ENCODE results near the gene HMX2.
"Not testable (repeated sequence)": the region's sequence is repeated elsewhere in the genome, so short reads cannot be mapped to it uniquely, and the experiment has no call there.

Gene HMX2

DNA sequence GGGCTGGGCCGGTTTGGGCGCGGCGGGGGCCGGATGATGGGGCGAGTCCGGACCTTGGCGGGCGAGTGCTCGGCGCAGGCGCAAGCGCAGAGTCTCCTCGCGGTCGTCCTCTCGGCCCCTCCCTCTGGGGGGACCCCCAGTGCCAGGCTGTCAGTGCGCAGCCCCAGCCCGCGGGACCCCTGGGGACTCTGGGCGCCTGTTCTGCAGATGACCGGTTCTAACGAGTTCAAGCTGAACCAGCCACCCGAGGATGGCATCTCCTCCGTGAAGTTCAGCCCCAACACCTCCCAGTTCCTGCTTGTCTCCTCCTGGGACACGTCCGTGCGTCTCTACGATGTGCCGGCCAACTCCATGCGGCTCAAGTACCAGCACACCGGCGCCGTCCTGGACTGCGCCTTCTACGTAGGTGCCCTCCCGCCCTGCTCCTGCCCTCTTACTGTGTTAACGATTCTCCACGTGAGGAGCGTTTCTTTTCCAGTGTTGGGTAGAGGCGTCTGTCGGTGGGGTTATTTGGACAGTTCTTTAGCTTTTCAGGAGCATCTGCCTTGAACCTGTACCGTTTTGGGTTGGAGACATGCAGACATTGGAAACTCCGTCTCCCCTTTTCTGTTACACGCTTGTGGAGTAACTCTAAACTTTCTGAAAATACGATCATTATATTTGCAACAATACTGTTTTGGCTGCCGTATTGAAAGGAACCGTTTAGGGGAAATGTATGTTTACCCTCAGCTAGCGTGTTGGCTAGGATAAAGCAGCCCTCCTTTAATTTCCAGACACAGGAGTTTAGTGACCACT, 7.0 kb downstream of the HMX2 start:
- Mint-ChIP-seq H3K4me1 (peaks cover 77% of the 10 kb centered on the region), H3K27me3 (peaks cover 25% of the 10 kb centered on the region), H3K27ac (peak overlapping the region; percentile 100), H3K4me3 (peak overlapping the region; percentile 93 to 100), H3K9me3 (no peaks in the 10 kb centered on the region)
- ATAC-seq = peak; percentile 53
- DNase-seq = peak; percentile 50 to 63

- H3K27me3 Mint-ChIP-seq = peaks cover 13% of the 10 kb centered on the region
- H3K4me3 Mint-ChIP-seq = peak overlapping the region; percentile 66 to 83
- ATAC-seq = no peak
- H3K4me1 Mint-ChIP-seq = peaks cover 80% of the 10 kb centered on the region
- peak overlapping the region; percentile 28 to 60 for H3K27ac Mint-ChIP-seq
- no peak for DNase-seq
- H3K9me3 Mint-ChIP-seq = no peaks in the 10 kb centered on the region
Observed at GRCh38 chr10:123156078-123156477, 8.1 kb downstream of the HMX2 start.

GRCh38 chr10:123157210-123157609, 9.3 kb downstream of the HMX2 start:
- peak overlapping the region; percentile 31 to 83 for H3K4me3 Mint-ChIP-seq
- peaks cover 82% of the 10 kb centered on the region for H3K4me1 Mint-ChIP-seq
- no peak for ATAC-seq
- H3K27me3 Mint-ChIP-seq = peaks cover 8% of the 10 kb centered on the region
- no peaks in the 10 kb centered on the region for H3K9me3 Mint-ChIP-seq
- peak overlapping the region; percentile 1 to 17 for H3K27ac Mint-ChIP-seq
- no peak for DNase-seq

- Mint-ChIP-seq H3K27ac (peak overlapping the region in 1 of 2 donors; percentile 49), H3K27me3 (no peaks in the 10 kb centered on the region), H3K4me3 (peak overlapping the region; percentile 29 to 83), H3K4me1 (peaks cover 67% of the 10 kb centered on the region), H3K9me3 (no peaks in the 10 kb centered on the region)
- no peak for DNase-seq
- ATAC-seq = no peak
Observed at GRCh38 chr10:123158682-123159081, 10.7 kb downstream of the HMX2 start.

DNA sequence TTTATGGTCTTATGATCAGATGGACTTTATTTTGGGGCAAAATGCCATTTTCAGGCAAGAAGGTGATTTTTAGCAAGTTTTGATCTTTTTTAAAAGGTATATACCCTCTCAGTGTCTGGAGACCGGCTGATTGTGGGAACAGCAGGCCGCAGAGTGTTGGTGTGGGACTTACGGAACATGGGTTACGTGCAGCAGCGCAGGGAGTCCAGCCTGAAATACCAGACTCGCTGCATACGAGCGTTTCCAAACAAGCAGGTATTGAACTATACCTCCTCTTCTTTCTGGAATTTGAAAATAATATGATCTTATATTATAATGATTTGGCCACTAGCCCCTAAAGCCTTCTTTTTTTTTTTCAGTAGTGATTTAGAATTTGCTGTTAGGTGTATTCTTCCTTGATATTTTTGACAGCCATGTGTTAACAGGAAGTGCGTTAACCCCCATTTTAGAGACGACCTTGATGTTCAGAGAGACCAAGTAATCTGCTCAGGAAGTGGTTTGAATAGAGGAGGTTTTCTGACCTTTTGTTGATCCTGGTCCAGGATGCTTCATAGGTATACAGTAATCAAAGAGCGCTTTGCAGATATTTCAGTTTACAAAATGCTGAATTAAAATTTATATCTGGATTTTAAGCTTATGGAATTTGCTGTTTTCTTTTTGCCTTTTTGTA, 12.5 kb downstream of the HMX2 start:
- H3K27me3 Mint-ChIP-seq = no peaks in the 10 kb centered on the region
- peak overlapping the region; percentile 66 to 83 for H3K4me3 Mint-ChIP-seq
- DNase-seq = no peak
- no peaks in the 10 kb centered on the region for H3K9me3 Mint-ChIP-seq
- peak; percentile 97 for ATAC-seq
- H3K4me1 Mint-ChIP-seq = peaks cover 66% of the 10 kb centered on the region
- H3K27ac Mint-ChIP-seq = peak overlapping the region; percentile 54 to 84

DNA sequence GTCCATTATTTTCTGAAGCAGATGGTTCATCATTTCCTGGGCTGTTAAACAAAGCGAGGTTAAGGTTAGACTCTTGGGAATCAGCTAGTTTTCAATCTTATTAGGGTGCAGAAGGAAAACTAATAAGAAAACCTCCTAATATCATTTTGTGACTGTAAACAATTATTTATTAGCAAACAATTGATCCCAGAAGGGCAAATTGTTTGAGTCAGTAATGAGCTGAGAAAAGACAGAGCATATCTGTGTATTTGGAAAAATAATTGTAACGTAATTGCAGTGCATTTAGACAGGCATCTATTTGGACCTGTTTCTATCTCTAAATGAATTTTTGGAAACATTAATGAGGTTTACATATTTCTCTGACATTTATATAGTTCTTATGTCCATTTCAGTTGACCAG, 16.4 kb downstream of the HMX2 start:
- no peak for DNase-seq
- H3K27ac Mint-ChIP-seq = no peak overlapping the region
- ATAC-seq = no peak
- H3K4me3 Mint-ChIP-seq = no peak overlapping the region
- H3K4me1 Mint-ChIP-seq = peaks cover 32% of the 10 kb centered on the region
- no peaks in the 10 kb centered on the region for H3K9me3 Mint-ChIP-seq
- no peaks in the 10 kb centered on the region for H3K27me3 Mint-ChIP-seq

DNA sequence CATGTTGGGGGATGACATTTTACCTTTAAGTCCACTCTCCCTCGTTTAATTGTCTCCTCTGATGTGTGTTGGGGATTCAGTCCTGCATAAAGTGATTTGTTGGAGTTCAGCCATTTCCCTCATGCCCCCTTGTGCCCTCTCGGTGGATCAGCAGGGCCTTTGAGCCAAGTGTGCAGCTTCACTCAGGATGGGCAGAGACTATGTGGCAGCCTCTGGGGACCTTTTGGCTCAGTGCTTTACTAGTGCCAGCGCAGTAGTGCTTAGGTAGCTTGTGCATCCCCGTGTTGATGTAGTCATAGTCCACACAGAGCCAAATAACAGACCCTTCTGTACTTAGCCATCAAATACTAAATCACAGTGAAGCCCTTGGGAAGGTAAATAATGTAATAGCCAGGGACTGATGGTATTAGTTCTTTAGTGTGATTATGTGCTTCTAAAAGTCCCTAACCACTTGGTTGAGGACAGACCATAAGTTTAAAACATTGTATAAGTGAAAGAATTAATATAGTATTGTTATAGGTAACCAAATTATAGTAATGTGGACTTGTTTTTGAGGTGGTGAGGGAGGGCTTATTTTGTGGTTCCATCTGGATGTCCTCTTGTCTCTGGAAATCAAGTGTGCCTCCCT, 17.6 kb downstream of the HMX2 start:
- H3K27me3 Mint-ChIP-seq = no peaks in the 10 kb centered on the region
- no peak for ATAC-seq
- no peak overlapping the region for H3K4me3 Mint-ChIP-seq
- peaks cover 19% of the 10 kb centered on the region for H3K4me1 Mint-ChIP-seq
- H3K27ac Mint-ChIP-seq = no peak overlapping the region
- no peak for DNase-seq
- no peaks in the 10 kb centered on the region for H3K9me3 Mint-ChIP-seq

DNA sequence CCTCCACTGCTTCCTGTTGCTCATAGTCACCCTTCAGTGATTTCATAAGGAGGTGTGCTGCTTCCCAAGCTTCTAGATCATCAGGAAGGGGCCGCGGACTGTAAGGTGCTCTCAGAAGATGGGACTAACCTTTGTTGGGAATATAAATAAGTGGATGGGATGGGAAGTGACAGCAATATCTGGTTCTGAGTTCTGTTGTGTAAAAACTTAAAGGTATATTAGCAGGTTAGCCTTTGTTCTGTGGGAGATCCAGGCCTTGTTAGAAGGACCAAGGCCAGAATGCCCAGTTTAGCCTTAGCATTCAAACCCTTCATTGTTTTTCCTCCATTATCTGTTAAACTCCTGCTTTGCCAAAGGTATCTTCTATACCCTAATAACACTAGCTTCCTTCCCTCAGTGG, 18.7 kb downstream of the HMX2 start:
- ATAC-seq = no peak
- DNase-seq = no peak
- H3K27me3 Mint-ChIP-seq = no peaks in the 10 kb centered on the region
- no peak overlapping the region for H3K27ac Mint-ChIP-seq
- no peaks in the 10 kb centered on the region for H3K9me3 Mint-ChIP-seq
- peaks cover 9% of the 10 kb centered on the region for H3K4me1 Mint-ChIP-seq
- H3K4me3 Mint-ChIP-seq = no peak overlapping the region

- Mint-ChIP-seq H3K9me3 (no peaks in the 10 kb centered on the region), H3K27ac (no peak overlapping the region), H3K27me3 (no peaks in the 10 kb centered on the region), H3K4me1 (no peaks in the 10 kb centered on the region), H3K4me3 (no peak overlapping the region)
- ATAC-seq (no peak), DNase-seq (no peak)
Observed at GRCh38 chr10:123170961-123171360, 23.0 kb downstream of the HMX2 start.

GRCh38 chr10:123171616-123172015, 23.7 kb downstream of the HMX2 start:
- H3K4me1 Mint-ChIP-seq, ATAC-seq, H3K4me3 Mint-ChIP-seq, DNase-seq, H3K9me3 Mint-ChIP-seq, H3K27me3 Mint-ChIP-seq, H3K27ac Mint-ChIP-seq: not testable (repeated sequence)

DNA sequence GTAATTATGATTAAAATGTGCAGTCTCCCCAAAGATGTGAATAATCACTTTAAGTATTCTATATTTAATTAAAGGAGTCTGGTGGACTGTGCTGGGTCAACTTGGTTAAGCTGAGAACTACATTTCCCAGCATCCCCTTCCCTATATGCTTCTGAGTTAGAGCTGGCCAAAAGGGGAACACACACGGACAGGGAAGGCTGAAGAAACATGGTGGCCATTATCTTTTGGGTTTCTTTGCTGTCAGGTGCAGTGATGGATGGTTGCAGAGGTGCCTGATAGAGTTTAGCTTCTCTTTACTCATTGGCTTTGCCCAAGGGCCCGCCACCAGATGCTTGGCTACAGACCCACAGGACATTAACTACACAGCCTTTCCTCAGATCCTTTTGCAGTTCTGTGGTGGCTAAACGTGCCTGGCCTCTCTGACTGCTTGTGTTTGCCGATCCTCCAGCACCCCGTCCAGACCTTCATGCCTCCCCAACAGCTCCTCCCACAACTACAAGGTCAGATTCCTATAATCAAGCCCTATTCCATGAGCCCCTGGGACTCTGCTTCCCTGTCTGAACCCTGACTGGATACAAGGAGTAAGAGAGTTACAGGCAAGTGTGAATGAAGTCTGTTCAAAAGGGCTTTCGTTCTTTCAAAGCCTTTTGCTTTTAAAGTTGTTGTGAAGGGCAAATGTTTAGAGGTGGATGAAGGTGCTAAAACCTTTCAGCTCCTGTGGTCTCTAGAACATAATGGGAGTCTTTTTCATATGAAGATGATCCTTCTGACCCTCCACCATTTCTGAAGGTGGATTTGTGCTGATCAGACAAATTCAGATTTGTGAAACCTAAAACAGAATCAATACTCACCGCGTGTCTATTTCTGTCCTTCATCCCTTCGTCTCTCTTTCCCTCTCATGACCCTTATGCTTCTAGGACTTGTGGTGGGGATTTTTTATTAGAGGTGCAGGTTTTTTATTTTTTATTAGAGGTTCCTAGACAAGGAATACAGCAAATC, 27.8 kb downstream of the HMX2 start:
- H3K27me3 Mint-ChIP-seq = no peaks in the 10 kb centered on the region
- no peak overlapping the region for H3K27ac Mint-ChIP-seq
- DNase-seq (no peak), ATAC-seq (no peak)
- H3K4me1 Mint-ChIP-seq = no peaks in the 10 kb centered on the region
- H3K4me3 Mint-ChIP-seq = no peak overlapping the region
- peaks cover 0 to 7% of the 10 kb centered on the region in 2 donors for H3K9me3 Mint-ChIP-seq

DNA sequence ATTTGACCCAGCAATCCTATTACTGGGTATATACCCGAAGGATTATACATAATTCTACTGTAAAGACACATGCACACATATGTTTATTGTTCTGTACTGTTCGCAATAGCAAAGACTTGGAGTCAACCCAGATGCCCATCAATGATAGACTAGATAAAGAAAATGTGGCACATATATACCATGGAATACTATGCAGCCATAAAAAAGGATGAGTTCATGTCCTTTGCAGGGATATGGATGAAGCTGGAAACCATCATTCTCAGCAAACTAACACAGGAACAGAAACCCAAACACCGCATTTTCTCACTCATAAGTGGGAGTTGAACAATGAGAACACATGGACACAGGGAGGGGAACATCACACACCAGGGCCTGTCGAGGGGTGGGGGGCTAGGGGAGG, 30.5 kb downstream of the HMX2 start:
- not testable (repeated sequence) for DNase-seq, H3K4me1 Mint-ChIP-seq, H3K4me3 Mint-ChIP-seq, H3K27me3 Mint-ChIP-seq, ATAC-seq, H3K27ac Mint-ChIP-seq
- H3K9me3 Mint-ChIP-seq = peaks cover 3 to 12% of the 10 kb centered on the region in 2 donors

DNA sequence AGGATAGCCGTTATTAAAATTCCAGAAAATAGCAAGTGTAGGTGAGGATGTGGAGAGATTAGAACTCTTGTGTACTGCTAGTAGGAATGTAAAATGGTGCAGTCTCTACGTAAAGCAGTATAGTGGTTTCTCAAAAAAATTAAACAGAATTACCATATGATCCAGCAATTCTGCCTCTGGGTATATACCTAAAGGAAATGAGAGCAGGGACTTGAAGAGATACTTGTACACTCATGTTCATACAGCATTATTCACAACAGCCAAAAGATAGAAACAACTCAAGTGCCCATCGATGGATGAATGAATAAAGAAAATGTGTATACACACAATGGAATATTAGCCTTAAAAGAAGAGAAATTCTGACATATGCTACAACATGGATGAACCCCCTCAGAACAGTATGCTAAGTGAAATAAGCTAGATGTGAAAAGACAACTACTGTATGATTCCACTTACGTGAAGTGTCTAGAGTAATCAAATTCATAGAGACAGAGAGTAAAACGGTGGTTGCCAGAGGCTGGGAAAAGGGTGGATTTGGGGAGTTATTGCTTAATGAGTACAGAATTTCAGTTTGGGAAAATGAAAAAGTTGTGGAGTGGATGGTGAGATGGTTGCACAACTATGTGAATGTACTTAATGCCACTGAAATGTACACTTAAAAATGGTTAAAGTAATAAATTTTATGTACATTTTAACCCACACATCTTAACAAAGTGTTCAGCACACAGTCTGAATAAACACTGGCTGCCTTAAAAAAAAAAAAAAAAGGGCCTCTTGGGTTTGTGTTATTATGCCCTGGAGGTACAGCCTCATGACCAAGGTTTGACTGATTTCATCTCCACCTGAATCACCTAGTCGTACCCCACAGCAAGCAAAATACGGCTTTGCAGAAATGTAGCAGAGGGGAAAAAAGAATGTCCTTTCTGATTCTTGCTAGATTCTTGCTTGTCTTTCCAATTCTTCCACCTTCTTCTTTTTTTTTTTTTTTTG, 32.5 kb downstream of the HMX2 start:
- DNase-seq (no peak), ATAC-seq (no peak)
- H3K4me3 Mint-ChIP-seq = no peak overlapping the region
- H3K27ac Mint-ChIP-seq = no peak overlapping the region
- H3K9me3 Mint-ChIP-seq = peaks cover 17 to 18% of the 10 kb centered on the region in 2 donors
- no peaks in the 10 kb centered on the region for H3K27me3 Mint-ChIP-seq
- no peaks in the 10 kb centered on the region for H3K4me1 Mint-ChIP-seq

- H3K4me1 Mint-ChIP-seq = no peaks in the 10 kb centered on the region
- H3K9me3 Mint-ChIP-seq = peaks cover 21 to 24% of the 10 kb centered on the region in 2 donors
- ATAC-seq = no peak
- H3K27ac Mint-ChIP-seq = no peak overlapping the region
- no peak overlapping the region for H3K4me3 Mint-ChIP-seq
- H3K27me3 Mint-ChIP-seq = no peaks in the 10 kb centered on the region
- no peak for DNase-seq
Observed at GRCh38 chr10:123183724-123184123, 35.8 kb downstream of the HMX2 start.
